ENCODE results near the gene RFX7.

The RFX7 gene

DNA sequence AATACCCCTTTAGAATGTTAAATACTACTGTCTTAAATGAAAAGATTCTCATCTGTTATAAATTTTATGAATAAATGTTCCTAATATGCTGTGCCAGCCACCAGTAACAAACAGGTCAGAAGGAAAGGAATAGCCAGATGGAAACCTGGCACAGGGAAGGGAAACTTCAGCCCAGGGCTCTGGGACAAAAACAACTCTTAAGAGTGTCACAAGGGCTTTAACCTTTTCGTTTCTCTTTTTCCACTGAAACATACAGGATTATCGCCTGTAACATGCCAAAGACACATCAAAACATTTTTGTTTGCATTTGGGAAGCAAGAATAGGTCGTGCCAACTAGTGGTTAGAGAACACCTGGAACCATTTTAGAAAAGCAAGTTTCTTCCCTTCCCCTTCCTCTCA lies 141.2 kb downstream of the RFX7 start:
- DNase-seq (ENCODE audit: insufficient read length, low spot score) (no peak), FAIRE-seq (no peak)
- no peak for TF ChIP-seq PAX5 (IDR thresholded peaks at IDR 0.05; ENCODE audit: insufficient read depth, low read length, severe bottlenecking)
- no peak for TF ChIP-seq POLR2AphosphoS5 (IDR thresholded peaks at IDR 0.05; ENCODE audit: low read depth, low read length)
- no peak for TF ChIP-seq TAF1 (IDR thresholded peaks at IDR 0.05; ENCODE audit: low read depth, low read length)

DNA sequence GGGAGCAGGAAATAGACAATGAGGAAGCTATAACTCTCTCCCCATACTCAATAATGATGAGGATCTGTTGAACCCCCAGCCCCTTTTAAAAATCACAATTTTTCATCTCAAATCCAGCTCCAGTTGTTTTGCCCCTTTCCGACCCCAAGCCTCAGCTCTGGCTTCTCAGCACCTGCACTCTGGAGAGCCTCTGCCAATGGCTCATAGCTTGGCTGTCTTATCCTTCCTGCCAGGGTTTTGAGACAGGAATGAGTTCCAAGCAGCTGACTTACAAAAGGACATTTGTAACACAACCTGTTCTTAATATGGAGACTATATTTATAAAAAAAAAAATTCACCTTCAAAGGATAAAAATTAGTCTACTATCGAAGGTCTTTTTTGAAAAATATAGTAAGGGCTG lies 144.4 kb downstream of the RFX7 start:
- no peak for TF ChIP-seq PAX5 (IDR thresholded peaks at IDR 0.05; ENCODE audit: insufficient read depth, low read length, severe bottlenecking)
- TF ChIP-seq SPI1 (IDR thresholded peaks at IDR 0.05; ENCODE audit: low read depth, low read length): no peak
- FAIRE-seq (no peak), DNase-seq (ENCODE audit: insufficient read length, low spot score) (no peak)

DNA sequence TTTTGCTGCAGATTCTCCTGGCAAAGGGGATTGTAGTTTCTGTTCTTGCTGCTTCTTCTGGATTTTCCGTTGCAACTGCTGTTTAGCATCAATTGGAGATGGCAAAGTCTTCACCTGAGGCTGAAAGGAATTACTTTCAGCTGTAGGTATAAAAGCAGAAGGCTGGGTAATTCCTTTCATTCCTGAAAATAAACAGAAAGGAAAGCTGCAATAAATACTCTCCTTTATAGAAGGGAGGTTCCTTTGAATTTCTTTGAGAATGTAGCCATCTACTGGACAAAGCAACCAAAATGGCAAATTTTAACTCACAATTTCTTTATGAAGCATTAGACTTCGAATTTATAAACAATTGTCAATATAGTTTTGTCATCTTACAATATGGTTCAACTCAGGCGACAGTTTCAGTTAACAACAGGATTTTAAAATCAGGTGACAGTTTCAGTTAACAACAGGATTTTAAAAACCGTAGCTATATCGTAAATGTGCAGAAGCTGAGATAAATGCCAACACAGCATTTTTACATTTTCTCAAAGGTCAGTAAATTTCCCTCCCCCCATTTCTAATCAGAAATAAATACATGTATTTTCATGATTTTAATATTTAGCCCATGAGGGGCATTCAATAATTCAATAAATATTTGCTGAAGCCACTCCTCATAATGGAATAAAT lies 145.3 kb downstream of the RFX7 start:
- no peak for FAIRE-seq
- DNase-seq (ENCODE audit: insufficient read length, low spot score): no peak
- TF ChIP-seq SPI1 (IDR thresholded peaks at IDR 0.05; ENCODE audit: low read depth, low read length) (no peak), POLR2AphosphoS5 (IDR thresholded peaks at IDR 0.05; ENCODE audit: low read depth, low read length) (no peak), TAF1 (IDR thresholded peaks at IDR 0.05; ENCODE audit: low read depth, low read length) (no peak), PAX5 (IDR thresholded peaks at IDR 0.05; ENCODE audit: insufficient read depth, low read length, severe bottlenecking) (no peak), POU2F2 (IDR thresholded peaks at IDR 0.05; ENCODE audit: low read depth, low read length) (no peak), POLR2A (IDR thresholded peaks at IDR 0.05; ENCODE audit: low read depth, low read length) (no peak)

DNA sequence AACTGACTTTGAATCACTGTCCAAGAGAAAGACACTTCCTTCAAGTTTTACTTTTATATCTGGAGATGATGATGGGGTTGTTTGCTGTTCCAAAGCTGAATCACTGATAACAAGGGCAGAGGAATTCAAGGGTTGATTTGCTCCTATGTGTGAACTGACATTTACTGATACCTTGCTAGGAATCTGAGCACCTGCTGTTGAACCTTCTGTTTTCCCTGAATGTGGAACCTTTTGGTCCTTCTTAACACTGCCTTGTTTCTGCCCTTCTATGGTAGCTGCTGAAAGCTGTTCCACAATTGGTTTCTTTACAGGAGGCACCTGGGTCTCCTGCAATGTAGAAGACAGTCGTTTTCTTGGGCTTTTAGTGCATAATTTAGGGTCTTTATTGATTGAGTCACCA lies 148.3 kb downstream of the RFX7 start:
- no peak for TF ChIP-seq POU2F2 (IDR thresholded peaks at IDR 0.05; ENCODE audit: low read depth, low read length)
- TF ChIP-seq POLR2AphosphoS5 (IDR thresholded peaks at IDR 0.05; ENCODE audit: low read depth, low read length): no peak
- TF ChIP-seq POLR2A (IDR thresholded peaks at IDR 0.05; ENCODE audit: low read depth, low read length): no peak
- DNase-seq (ENCODE audit: insufficient read length, low spot score) (no peak), FAIRE-seq (no peak)

DNA sequence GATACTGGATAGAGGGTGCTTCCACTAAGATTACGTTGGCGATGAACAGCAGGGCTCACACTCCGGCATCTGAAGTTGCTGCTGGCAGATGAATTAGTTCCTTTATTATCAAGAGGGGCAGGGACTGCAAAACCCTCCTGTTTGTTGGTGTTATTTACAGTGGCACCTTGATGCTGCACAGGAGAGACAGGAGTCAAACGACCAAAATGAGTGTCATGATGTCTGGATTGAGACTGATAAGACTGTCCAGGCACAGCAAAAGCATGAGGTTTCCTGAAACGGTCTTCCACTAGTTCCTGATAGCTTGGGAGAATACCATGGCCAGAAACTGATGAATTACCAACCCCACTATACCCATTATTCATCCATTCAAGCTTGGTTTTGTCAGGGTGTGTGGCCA lies 149.5 kb downstream of the RFX7 start:
- FAIRE-seq: no peak
- TF ChIP-seq SPI1 (IDR thresholded peaks at IDR 0.05; ENCODE audit: low read depth, low read length): no peak
- no peak for TF ChIP-seq PAX5 (IDR thresholded peaks at IDR 0.05; ENCODE audit: insufficient read depth, low read length, severe bottlenecking)
- no peak for TF ChIP-seq POLR2A (IDR thresholded peaks at IDR 0.05; ENCODE audit: low read depth, low read length)
- TF ChIP-seq TAF1 (IDR thresholded peaks at IDR 0.05; ENCODE audit: low read depth, low read length): no peak
- TF ChIP-seq POU2F2 (IDR thresholded peaks at IDR 0.05; ENCODE audit: low read depth, low read length): no peak
- no peak for TF ChIP-seq POLR2AphosphoS5 (IDR thresholded peaks at IDR 0.05; ENCODE audit: low read depth, low read length)
- no peak for DNase-seq (ENCODE audit: insufficient read length, low spot score)

DNA sequence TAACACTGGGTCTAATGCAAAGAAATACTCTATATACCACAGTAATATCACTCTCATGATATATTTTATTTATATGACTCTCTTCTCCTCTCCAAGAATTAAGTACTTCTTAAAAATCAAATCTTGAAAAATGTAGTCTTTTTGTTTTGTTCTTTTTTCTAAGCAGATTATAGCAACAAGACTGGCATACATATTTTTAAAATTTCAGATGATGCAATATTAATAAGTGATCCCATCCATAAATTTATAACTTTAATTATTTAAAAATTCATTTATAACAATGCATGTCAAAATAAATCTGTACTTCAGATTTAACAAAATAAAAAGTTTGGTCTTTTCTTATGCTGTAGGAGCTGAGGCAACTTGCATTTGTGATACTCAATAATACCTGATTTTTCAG lies 155.3 kb downstream of the RFX7 start:
- no peak for TF ChIP-seq TAF1 (IDR thresholded peaks at IDR 0.05; ENCODE audit: low read depth, low read length)
- TF ChIP-seq SPI1 (IDR thresholded peaks at IDR 0.05; ENCODE audit: low read depth, low read length): no peak
- no peak for TF ChIP-seq POU2F2 (IDR thresholded peaks at IDR 0.05; ENCODE audit: low read depth, low read length)
- no peak for TF ChIP-seq PAX5 (IDR thresholded peaks at IDR 0.05; ENCODE audit: insufficient read depth, low read length, severe bottlenecking)
- TF ChIP-seq POLR2A (IDR thresholded peaks at IDR 0.05; ENCODE audit: low read depth, low read length): no peak
- no peak for TF ChIP-seq POLR2AphosphoS5 (IDR thresholded peaks at IDR 0.05; ENCODE audit: low read depth, low read length)
- FAIRE-seq: no peak
- no peak for DNase-seq (ENCODE audit: insufficient read length, low spot score)

DNA sequence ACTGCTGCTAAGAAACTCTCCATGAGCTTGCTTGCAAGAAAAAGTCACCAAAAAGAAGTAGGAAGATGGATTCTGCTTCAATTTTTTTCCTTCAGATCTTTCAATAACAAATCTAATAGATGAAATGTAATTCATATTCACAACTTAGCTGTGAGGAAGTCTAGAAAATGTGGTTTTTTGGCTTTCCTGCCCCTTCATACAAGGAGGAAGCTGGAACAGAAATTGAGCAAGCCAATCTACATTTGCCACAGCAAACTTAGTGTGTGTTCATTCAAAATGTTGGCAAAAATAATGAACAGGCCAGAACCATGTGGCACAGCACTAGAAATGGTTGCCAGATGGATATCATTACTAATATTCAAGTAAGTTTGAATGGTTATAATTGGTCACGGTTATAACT lies 157.1 kb downstream of the RFX7 start:
- TF ChIP-seq PAX5 (IDR thresholded peaks at IDR 0.05; ENCODE audit: insufficient read depth, low read length, severe bottlenecking) (no peak), TAF1 (IDR thresholded peaks at IDR 0.05; ENCODE audit: low read depth, low read length) (no peak), POU2F2 (IDR thresholded peaks at IDR 0.05; ENCODE audit: low read depth, low read length) (no peak), POLR2A (IDR thresholded peaks at IDR 0.05; ENCODE audit: low read depth, low read length) (no peak), POLR2AphosphoS5 (IDR thresholded peaks at IDR 0.05; ENCODE audit: low read depth, low read length) (no peak), SPI1 (IDR thresholded peaks at IDR 0.05; ENCODE audit: low read depth, low read length) (no peak)
- DNase-seq (ENCODE audit: insufficient read length, low spot score): no peak
- no peak for FAIRE-seq

DNA sequence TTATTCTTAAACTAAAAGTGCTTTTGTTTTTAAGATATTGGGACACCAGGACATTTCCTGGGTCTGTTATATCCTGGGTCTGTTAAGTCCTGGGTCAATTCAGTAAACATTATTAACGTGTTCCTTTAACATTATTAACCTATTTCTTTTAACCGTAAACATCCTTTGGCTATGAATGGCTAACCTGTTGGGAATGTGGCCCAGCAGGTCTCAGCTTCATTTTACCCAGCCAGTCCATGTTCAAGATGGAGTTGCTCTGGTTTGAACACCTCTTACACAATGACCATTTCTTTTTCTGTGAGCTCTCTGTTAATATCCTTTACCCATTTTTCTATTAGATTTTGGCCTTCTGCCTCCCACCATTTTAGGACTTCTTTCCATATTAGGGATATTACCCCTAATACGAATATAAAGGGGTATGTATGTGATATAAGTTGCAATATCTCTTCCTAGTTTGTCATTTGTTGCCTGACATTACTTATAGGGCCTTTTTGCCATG lies 161.4 kb downstream of the RFX7 start:
- no peak for DNase-seq (ENCODE audit: insufficient read length, low spot score)
- no peak for FAIRE-seq
- TF ChIP-seq POLR2A (IDR thresholded peaks at IDR 0.05; ENCODE audit: low read depth, low read length): no peak
- TF ChIP-seq TAF1 (IDR thresholded peaks at IDR 0.05; ENCODE audit: low read depth, low read length): no peak
- no peak for TF ChIP-seq POLR2AphosphoS5 (IDR thresholded peaks at IDR 0.05; ENCODE audit: low read depth, low read length)

DNA sequence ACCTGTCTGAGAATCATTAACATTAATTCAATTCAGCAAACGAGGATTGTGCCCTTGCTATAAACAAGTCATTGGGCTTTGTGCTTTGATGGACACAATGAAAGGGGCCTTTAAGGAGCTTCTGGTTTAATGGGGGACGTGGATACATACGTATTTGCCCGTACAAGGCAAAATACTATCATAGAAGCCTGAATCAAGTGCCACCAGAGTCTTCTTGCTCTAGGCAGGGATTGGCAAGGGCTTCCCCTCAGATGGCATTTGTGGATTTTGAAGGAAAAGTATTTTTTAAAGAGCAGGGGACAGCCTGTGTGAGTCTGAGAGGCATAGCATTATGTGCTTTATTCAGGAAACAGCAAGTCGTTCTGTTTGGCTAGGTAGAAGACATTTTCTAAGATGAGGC lies 166.6 kb downstream of the RFX7 start:
- no peak for TF ChIP-seq PAX5 (IDR thresholded peaks at IDR 0.05; ENCODE audit: insufficient read depth, low read length, severe bottlenecking)
- TF ChIP-seq TAF1 (IDR thresholded peaks at IDR 0.05; ENCODE audit: low read depth, low read length): no peak
- no peak for TF ChIP-seq SPI1 (IDR thresholded peaks at IDR 0.05; ENCODE audit: low read depth, low read length)
- TF ChIP-seq POLR2A (IDR thresholded peaks at IDR 0.05; ENCODE audit: low read depth, low read length): no peak
- TF ChIP-seq POU2F2 (IDR thresholded peaks at IDR 0.05; ENCODE audit: low read depth, low read length): no peak
- no peak for TF ChIP-seq POLR2AphosphoS5 (IDR thresholded peaks at IDR 0.05; ENCODE audit: low read depth, low read length)
- FAIRE-seq (no peak), DNase-seq (ENCODE audit: insufficient read length, low spot score) (no peak)

DNA sequence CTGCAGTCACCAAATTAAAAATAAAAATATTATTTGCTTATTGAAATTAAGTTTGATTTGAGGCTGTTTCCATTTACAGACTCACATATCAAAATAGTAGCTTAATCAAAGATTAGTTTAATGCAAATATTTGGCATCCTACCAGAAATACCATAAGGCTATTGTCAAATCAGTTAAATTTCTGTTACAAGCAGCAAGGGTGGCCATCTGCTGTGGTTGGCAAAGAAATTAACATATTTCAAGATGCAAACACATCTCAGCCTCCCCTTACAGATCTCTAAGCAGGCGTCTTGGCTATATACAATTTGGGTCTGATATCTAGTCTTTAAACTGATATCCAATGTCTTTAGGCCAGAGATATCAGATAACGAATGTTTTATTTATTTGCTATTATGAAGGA lies 167.0 kb downstream of the RFX7 start:
- DNase-seq (ENCODE audit: insufficient read length, low spot score): no peak
- no peak for FAIRE-seq
- TF ChIP-seq POLR2AphosphoS5 (IDR thresholded peaks at IDR 0.05; ENCODE audit: low read depth, low read length) (no peak), POLR2A (IDR thresholded peaks at IDR 0.05; ENCODE audit: low read depth, low read length) (no peak), TAF1 (IDR thresholded peaks at IDR 0.05; ENCODE audit: low read depth, low read length) (no peak), POU2F2 (IDR thresholded peaks at IDR 0.05; ENCODE audit: low read depth, low read length) (no peak), SPI1 (IDR thresholded peaks at IDR 0.05; ENCODE audit: low read depth, low read length) (no peak)
